Measurements from ENCODE around the gene NKIRAS1. TPM values are rescaled to one million over a fixed set of nuclear protein-coding genes. Genes with fewer than 3 reads are reported as not detected.
"Not testable (repeated sequence)": the region's sequence is repeated elsewhere in the genome, so short reads cannot be mapped to it uniquely, and the experiment has no call there.

The NKIRAS1 gene
- total RNA-seq, 1 donor from 2014 or later, result 13.2 TPM

DNA sequence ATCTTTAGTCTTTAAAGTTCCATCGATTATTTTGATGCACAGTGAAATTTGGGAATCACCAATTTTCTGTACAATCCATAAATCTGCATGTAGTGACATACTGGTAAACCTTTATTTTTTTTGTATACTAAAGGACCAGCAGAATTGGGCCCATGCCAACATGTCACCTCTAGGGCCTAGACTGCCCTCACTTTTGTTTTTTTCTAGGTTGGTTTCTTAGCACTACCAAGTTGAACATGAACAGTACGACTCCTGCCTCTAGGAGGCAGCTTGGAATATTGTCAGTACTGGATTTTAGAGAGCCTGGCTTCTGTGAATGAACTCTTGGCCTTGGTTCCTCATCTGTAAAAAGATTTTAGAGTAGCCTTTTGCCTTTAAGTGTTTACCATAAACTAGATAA, 32.3 kb downstream of the NKIRAS1 start:
- no peaks in the 10 kb centered on the region for H3K9me3 Mint-ChIP-seq (ENCODE audit: low read depth)
- peaks cover 2% of the 10 kb centered on the region for H3K36me3 Mint-ChIP-seq (ENCODE audit: low read depth)
- H3K4me1 Mint-ChIP-seq (ENCODE audit: low read depth), result peaks cover 5% of the 10 kb centered on the region
- peak; percentile 42 for TF ChIP-seq CTCF (IDR thresholded peaks at IDR 0.05)
- H3K4me3 Mint-ChIP-seq (ENCODE audit: unreplicated experiment), result no peak overlapping the region
- H3K27ac Mint-ChIP-seq (ENCODE audit: unreplicated experiment), result no peak overlapping the region
- DNase-seq (ENCODE audit: low spot score), result no peak
- H3K27me3 Mint-ChIP-seq (ENCODE audit: low read depth), result no peaks in the 10 kb centered on the region

DNA sequence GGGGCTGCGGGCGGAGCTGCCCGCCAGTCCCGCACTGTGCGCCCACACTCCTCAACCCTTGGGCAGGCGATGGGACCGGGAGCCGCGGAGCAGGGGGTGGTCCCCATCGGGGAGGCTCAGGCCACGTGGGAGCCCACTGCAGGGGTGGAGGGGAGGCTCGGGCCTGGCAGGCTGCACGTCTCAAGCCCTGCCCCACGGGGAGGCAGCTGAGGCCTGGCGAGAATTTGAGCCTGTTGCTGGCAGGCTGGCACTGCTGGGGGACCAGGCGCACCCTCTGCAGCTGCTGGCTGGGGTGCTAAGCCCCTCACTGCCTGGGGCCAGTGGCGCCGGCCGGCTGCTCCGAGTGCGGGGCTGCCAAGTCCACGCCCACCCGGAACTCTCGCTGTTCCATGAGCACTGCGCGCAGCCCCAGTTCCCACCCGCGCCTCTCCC, 34.3 kb downstream of the NKIRAS1 start:
- Mint-ChIP-seq H3K4me3 (ENCODE audit: unreplicated experiment) (no peak overlapping the region), H3K36me3 (ENCODE audit: low read depth) (peaks cover 2% of the 10 kb centered on the region), H3K27ac (ENCODE audit: unreplicated experiment) (no peak overlapping the region)

GRCh38 chr3:23881993-23882392, 34.8 kb downstream of the NKIRAS1 start:
- peaks cover 16% of the 10 kb centered on the region for H3K4me1 Mint-ChIP-seq (ENCODE audit: low read depth)
- not testable (repeated sequence) for H3K9me3 Mint-ChIP-seq (ENCODE audit: low read depth); H3K27ac Mint-ChIP-seq (ENCODE audit: unreplicated experiment)

More for the DNA sequence above, 34.3 kb downstream of the NKIRAS1 start:
- no peak for DNase-seq (ENCODE audit: low spot score)
- Mint-ChIP-seq H3K4me1 (ENCODE audit: low read depth) (peaks cover 11% of the 10 kb centered on the region), H3K9me3 (ENCODE audit: low read depth) (no peaks in the 10 kb centered on the region), H3K27me3 (ENCODE audit: low read depth) (no peaks in the 10 kb centered on the region)
- TF ChIP-seq CTCF (IDR thresholded peaks at IDR 0.05), result no peak

DNA sequence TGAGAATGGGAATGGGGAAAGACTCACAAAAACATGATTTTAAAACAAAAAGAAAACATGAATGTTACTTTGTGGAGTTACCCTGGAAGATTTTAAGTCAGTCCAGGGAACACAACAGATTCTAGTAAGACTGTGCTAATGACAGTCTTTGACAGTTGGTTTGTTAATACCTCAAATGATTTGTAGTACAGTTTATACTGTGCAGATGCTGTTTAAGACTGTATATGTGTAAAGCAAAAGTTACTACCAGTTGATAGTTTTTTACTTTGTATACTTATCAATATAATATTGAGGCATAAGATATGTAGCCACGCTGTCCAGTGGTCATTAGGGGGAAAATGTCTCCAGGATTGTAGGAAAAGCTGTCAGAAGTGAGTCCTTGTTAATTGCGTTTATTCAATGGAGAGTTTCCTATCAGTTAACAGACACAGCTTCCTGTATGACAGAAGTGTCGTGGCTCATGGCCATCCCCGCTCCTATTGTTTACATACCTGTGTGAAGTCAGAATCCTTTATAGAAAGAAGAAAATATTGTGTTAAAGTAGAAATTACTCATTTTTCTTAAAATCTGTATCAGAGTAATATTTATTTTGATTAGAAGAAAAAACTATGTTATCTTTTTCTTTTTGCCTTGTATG, 36.0 kb downstream of the NKIRAS1 start:
- DNase-seq (ENCODE audit: low spot score), result no peak
- Mint-ChIP-seq H3K4me3 (ENCODE audit: unreplicated experiment) (no peak overlapping the region), H3K27ac (ENCODE audit: unreplicated experiment) (no peak overlapping the region), H3K9me3 (ENCODE audit: low read depth) (no peaks in the 10 kb centered on the region), H3K27me3 (ENCODE audit: low read depth) (no peaks in the 10 kb centered on the region), H3K4me1 (ENCODE audit: low read depth) (peaks cover 24% of the 10 kb centered on the region), H3K36me3 (ENCODE audit: low read depth) (peaks cover 2% of the 10 kb centered on the region)
- no peak for TF ChIP-seq CTCF (IDR thresholded peaks at IDR 0.05)

More at GRCh38 chr3:23881993-23882392, 34.8 kb downstream of the NKIRAS1 start:
- H3K27me3 Mint-ChIP-seq (ENCODE audit: low read depth); DNase-seq (ENCODE audit: low spot score); H3K36me3 Mint-ChIP-seq (ENCODE audit: low read depth); H3K4me3 Mint-ChIP-seq (ENCODE audit: unreplicated experiment): not testable (repeated sequence)

GRCh38 chr3:23879485-23879884, 37.3 kb downstream of the NKIRAS1 start:
- Mint-ChIP-seq H3K27ac (ENCODE audit: unreplicated experiment) (no peak overlapping the region), H3K4me1 (ENCODE audit: low read depth) (peaks cover 33% of the 10 kb centered on the region), H3K27me3 (ENCODE audit: low read depth) (no peaks in the 10 kb centered on the region), H3K36me3 (ENCODE audit: low read depth) (peaks cover 2% of the 10 kb centered on the region), H3K9me3 (ENCODE audit: low read depth) (no peaks in the 10 kb centered on the region), H3K4me3 (ENCODE audit: unreplicated experiment) (no peak overlapping the region)
- no peak for TF ChIP-seq CTCF (IDR thresholded peaks at IDR 0.05)
- DNase-seq (ENCODE audit: low spot score), result no peak

Data from chondrocyte (in vitro differentiated cells).